ENCODE data around the gene SPATA32.

The SPATA32 gene

GRCh38 chr17:45230410-45230786 lies 31.5 kb downstream of the SPATA32 start:
- DNase-seq (ENCODE audit: low read depth in 1 of 2, low spot score in 1 of 2) = no peak

DNA sequence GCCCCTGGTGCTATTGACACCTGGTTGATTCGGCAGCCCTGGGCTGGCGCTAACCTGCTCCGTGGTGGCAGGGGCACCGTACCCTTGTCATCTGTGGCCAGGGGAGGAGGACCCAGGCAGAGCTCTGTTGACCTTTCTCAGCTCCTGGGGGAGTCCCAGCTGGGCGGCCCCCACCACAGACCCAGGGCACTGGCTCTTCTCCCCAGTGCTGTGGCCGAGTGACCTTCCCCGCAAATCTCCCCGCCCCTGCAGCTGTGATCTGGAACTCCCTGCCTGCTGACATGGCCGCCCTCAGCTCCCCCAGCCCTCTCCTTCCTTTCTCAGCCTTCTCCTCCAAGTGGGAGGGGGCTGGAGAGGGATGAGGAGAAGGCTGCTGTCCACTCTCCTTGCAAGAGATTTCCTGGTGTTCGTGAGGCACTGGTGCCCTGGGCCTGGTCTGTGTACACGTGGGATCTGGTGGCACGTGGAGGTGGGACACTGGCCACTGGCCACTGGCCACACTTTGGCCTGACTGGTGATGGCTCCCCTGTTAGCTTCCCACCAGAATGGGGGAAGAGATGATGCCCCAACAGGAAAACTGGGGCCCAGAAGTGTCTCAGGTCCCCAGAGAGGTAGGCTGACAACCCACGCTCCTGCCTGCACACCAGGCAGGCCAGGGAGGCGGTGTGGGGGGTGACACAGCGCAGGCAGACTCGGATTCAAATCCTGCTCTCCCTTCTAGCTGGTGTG lies 32.0 kb downstream of the SPATA32 start:
- no peak for DNase-seq (ENCODE audit: low read depth in 1 of 2, low spot score in 1 of 2)

DNA sequence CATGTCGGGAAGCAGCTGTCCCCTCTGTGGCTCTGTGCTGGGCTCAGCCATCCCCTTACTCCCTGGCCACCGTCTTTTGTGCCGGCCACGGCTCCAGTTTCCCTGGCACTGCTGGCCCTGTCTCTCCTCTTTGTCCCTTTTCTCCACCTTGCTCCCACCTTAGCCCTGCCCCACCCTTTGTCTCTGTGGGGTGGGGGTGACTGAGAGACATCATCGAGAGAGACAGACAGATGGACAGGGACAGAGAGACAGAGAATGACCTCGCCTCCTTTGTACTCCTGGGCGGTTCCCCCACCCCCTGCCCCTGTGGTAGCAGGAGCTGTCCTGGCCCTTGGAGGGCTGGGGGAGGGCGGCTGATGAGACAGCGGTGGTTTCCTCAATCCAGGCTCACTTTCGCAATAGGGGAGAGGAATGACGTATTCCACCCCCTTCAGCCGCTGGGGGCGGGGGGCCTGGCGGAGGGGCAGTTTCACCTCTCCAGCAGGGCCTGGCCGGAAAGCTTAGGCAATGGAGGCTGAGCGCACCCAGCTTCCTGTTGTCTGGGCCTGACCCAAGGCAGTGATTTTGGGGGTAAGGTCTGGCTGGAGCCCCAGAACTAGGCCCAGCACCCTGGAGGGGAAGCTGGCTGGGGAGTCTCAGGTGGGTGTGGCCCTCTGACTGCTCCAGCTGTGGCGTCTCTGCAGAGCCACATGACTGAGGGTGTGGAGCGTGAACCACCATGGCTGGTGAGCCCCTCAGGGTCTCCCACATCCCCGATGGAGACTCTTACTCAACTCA lies 32.9 kb downstream of the SPATA32 start:
- peak; percentile 53 to 78 for DNase-seq (ENCODE audit: low read depth in 1 of 2, low spot score in 1 of 2)

DNA sequence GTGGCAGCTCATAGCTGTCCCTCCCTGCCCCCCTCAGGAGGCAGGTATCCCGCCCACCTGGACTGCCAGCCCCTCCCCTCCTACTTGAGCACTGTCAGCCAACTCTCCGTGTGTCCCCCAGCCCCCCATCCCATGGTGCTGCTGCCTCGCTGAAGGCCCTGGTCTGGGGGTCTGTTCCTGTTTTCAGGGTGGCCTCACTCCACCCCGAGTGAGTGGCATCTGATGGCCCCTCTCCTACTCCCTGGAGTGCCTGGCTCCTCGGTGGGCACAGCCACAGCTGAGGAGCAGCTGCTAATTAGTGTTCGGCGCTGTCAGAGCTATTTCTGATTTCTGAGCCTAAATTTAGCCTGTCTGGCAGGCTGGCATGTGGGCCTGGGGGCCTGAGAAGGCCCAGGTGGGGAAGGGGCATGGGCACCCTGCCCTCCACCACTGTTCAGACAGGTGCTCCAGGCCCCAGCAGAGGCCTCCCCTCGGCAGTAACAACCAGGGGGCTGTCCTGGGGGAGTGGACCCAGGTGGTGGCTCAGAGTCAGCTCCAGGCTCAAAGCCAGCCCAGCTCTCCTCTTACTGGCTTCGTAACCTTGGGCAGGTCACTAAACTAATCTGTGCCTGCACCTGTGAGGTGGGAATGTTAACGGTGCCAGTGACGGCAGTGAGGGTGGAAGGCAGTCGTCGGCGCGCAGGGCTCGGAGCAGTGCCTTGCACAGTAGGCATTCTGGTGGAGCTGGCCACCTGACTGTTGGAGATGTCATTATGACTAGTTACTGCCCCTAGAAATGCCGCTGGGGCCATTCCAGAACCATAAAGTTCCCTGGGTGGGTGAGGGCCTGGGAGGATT lies 33.8 kb downstream of the SPATA32 start:
- DNase-seq (ENCODE audit: low read depth in 1 of 2, low spot score in 1 of 2) = no peak

- DNase-seq (ENCODE audit: low read depth in 1 of 2, low spot score in 1 of 2) = no peak
These were observed 34.6 kb downstream of the SPATA32 start for GRCh38 chr17:45227101-45227925.

GRCh38 chr17:45226576-45226975 lies 35.3 kb downstream of the SPATA32 start:
- no peak for DNase-seq (ENCODE audit: low read depth in 1 of 2, low spot score in 1 of 2)

DNA sequence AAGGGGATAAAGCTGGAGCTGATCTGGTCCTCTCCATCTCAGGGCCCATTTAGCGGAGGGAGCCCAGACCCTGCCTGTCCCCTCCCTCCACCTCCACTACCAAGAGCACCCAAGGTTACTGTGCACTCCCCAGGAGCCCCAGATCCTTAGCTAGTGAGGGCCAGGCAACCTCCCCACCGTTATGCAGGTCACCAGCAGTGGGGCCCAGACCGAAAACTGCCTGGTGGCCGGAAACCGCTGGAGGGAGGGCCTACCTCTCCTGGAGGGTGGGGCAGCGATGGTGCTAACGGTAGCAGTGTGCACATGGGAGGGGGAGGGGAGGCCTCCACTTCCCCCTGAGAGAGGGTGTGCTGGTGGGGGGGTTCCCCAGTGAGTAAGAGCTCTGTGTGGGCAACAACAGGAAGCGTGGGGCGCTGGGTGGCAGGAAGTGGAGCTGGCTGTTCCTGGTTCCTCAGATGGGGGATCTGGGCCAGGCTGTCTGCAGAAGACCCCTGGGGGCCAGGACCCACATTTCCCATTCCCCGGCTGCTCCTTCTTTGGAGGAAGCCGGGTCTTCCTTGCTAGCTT lies 35.8 kb downstream of the SPATA32 start:
- DNase-seq (ENCODE audit: low read depth in 1 of 2, low spot score in 1 of 2) = peak; percentile 86 to 89

GRCh38 chr17:45225051-45225700 lies 36.7 kb downstream of the SPATA32 start:
- no peak for DNase-seq (ENCODE audit: low read depth in 1 of 2, low spot score in 1 of 2)

GRCh38 chr17:45224671-45225050 lies 37.2 kb downstream of the SPATA32 start:
- DNase-seq (ENCODE audit: low read depth in 1 of 2, low spot score in 1 of 2) = no peak

- DNase-seq (ENCODE audit: low read depth in 1 of 2, low spot score in 1 of 2) = no peak
These were observed 38.1 kb downstream of the SPATA32 start for GRCh38 chr17:45223539-45224528.

- DNase-seq (ENCODE audit: low read depth in 1 of 2, low spot score in 1 of 2) = no peak
These were observed 38.8 kb downstream of the SPATA32 start for GRCh38 chr17:45222996-45223538.

DNA sequence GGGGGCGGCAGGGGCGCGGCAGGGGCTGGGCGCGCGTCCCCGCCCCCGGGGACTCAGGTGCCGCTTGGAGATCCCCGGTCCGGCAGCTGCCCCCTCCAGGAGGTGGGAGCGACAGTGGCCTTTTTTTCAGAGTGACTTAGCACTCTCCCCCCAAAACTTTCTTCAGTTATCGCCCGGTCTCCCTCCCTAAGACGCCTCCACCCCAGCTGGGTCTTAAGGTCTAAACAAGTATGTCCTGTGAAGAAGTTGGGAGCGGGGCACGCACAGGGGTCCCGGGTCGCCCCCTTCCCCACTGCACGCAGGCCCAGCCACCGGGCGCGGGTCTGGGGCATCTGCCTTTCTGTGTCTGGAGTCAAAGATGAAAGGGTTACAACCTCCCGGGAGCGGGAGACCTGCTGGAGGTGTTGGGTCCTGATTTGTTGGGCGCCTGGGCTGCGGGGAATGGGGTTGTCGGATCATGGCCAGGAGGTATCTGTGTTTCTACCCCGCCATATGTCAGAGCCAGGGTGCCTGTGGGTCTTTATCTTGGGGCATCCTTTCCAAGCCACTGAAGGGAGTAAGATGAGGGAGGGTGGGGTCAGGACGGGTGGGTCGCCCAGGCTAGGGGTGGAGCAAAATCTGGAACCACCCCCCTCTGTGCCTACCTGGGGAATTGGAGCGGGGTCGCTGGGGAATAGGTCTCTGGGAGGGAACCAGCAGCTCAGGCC lies 39.5 kb downstream of the SPATA32 start:
- DNase-seq (ENCODE audit: low read depth in 1 of 2, low spot score in 1 of 2) = no peak

GRCh38 chr17:45222014-45222288 lies 39.9 kb downstream of the SPATA32 start:
- no peak for DNase-seq (ENCODE audit: low read depth in 1 of 2, low spot score in 1 of 2)

DNA sequence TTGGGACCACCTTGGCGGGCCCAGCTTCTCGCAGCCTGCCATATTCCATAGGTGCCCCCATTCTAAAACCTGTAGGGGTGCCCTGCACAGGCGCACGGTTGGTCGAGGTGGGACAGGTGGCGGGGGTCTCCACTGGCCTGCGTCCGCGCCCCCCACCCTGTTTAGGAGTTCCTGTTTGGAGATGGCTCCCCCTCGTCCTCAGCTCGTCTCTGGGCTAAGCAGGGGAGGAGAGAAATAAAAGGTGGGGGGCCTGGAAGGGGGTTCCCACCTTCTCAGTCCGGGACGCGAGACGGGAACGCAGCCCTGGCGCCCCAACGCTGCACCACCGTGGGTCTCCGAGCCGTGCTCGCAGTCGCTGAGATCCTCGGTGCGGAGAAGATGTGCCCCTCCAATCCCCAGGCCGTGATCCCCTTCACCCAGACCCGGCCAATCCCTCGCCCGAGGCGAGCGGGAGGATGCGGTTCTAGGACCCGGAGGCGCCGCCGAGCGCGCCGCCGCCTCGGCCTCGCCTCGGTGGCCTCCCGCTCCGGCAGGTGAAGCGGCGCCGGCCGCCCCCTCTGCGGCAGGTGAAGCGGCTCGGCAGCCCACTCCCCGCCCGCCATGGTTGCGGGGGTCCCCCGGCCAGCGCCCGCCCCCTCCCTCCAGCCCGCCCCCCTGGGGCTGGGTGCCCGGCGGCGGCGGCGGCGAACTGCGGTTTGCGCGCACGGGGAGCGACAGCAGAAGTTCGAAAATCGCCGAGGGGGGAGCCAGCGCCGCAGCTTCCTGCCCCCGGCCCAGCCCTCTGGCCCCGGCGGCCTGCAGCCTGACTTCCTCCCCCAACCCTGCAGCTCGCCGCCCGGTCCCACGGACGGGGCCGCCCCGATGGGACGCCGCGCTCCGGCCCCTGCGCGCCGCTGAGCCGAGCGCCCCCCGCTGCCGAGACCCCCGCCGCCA lies 40.5 kb downstream of the SPATA32 start, which contains the start of gene FMNL1:
FMNL1 (plus strand) TSS at position 805 of the 933 bp plus-strand sequence. CDS start 240 bp downstream, outside the sequence.
- peak; percentile 37 to 54 for DNase-seq (ENCODE audit: low read depth in 1 of 2, low spot score in 1 of 2)

DNA sequence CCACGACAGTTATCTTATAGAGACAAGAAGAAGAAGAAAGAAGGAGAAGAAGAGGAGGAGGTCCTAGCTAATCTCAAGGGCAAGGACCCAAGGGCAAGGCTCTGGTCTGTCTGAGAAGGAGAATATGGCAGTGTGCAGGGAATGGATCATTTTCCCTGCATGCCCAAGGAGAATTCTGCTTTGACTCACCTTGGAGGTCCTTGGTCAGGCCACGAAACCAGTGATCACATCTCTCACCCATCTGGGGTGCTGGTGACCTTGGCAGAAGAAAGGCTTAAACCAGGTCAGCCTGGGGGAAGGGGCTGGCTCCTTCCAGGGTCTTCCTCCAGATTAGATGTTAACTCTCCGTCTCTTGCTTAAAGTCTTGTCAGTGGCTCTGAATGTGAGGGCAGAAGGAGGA lies 41.8 kb downstream of the SPATA32 start:
- no peak for DNase-seq (ENCODE audit: low read depth in 1 of 2, low spot score in 1 of 2)

GRCh38 chr17:45218895-45219661 lies 42.8 kb downstream of the SPATA32 start:
- DNase-seq (ENCODE audit: low read depth in 1 of 2, low spot score in 1 of 2) = peak; percentile 75 to 91

All from activated T-helper 1 cell treated with anti-CD3 and anti-CD28 coated beads, Interleukin-2, amount 50 U/mL, for 16 hours (primary cell).